Glutamatergic neuron (in vitro differentiated cells): Measurements from ENCODE around the gene PRMT2. TPM values are rescaled to one million over a fixed set of nuclear protein-coding genes. Genes with fewer than 3 reads are reported as not detected.
A peak's percentile ranks its signal among the peaks of the same experiment; 100 is the strongest.

Experiments
- DNase-seq: peaks from one replicate; pipeline ENCODE4 v3.0.0; 2022
- H3K27ac Mint-ChIP-seq: one replicate; pipeline ENCODE4 v1.8.0; 2020; ENCODE audit warnings: mild to moderate bottlenecking, mixed read lengths, inconsistent platforms; ENCODE audit not compliant: unreplicated experiment
- H3K27me3 Mint-ChIP-seq: one replicate; pipeline ENCODE4 v1.8.0; 2020; ENCODE audit warnings: mild to moderate bottlenecking, moderate library complexity, mixed read lengths, inconsistent platforms; ENCODE audit not compliant: unreplicated experiment
- H3K36me3 Mint-ChIP-seq: one replicate; pipeline ENCODE4 v1.8.0; 2020; ENCODE audit warnings: mild to moderate bottlenecking, mixed read lengths, inconsistent platforms; ENCODE audit not compliant: unreplicated experiment
- H3K4me1 Mint-ChIP-seq: one replicate; pipeline ENCODE4 v1.8.0; 2020; ENCODE audit warnings: mild to moderate bottlenecking, low read depth, mixed read lengths, inconsistent platforms; ENCODE audit not compliant: unreplicated experiment
- H3K4me3 Mint-ChIP-seq: one replicate; pipeline ENCODE4 v1.8.0; 2020; ENCODE audit warnings: mild to moderate bottlenecking, mixed read lengths, inconsistent platforms; ENCODE audit not compliant: unreplicated experiment
- H3K9me3 Mint-ChIP-seq: one replicate; pipeline ENCODE4 v1.8.0; 2020; ENCODE audit warnings: mild to moderate bottlenecking, moderate library complexity, mixed read lengths, inconsistent platforms; ENCODE audit not compliant: unreplicated experiment
- total RNA-seq: library from RNA; stranded (reverse); fragmentation: NEBNext Ultra II Directional; extraction: Animal tissue kit (Norgen Biotek cat#: 25700); gene quantifications from one replicate; pipeline ENCODE4 v1.2.1, GENCODE V29; 2021; ENCODE audit not compliant: unreplicated experiment
- TF ChIP-seq, protein P1 (sequence below): fragments of 200-600 bp; sonication (generic); IDR thresholded peaks from one replicate; pipeline ENCODE4 v1.5.0; 2021; ENCODE audit not compliant: partially characterized antibody, unreplicated experiment

The PRMT2 gene
- total RNA-seq, 1 donor from 2014 or later = 124 TPM

GRCh38 chr21:46604329-46604974 lies 31.0 kb upstream of the PRMT2 start:
- no peak overlapping the region for H3K27ac Mint-ChIP-seq
- TF ChIP-seq, protein P1, sequence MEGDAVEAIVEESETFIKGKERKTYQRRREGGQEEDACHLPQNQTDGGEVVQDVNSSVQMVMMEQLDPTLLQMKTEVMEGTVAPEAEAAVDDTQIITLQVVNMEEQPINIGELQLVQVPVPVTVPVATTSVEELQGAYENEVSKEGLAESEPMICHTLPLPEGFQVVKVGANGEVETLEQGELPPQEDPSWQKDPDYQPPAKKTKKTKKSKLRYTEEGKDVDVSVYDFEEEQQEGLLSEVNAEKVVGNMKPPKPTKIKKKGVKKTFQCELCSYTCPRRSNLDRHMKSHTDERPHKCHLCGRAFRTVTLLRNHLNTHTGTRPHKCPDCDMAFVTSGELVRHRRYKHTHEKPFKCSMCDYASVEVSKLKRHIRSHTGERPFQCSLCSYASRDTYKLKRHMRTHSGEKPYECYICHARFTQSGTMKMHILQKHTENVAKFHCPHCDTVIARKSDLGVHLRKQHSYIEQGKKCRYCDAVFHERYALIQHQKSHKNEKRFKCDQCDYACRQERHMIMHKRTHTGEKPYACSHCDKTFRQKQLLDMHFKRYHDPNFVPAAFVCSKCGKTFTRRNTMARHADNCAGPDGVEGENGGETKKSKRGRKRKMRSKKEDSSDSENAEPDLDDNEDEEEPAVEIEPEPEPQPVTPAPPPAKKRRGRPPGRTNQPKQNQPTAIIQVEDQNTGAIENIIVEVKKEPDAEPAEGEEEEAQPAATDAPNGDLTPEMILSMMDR = no peak
- no peak for DNase-seq
- H3K4me3 Mint-ChIP-seq = no peak overlapping the region
- H3K36me3 Mint-ChIP-seq = peaks cover 4% of the 10 kb centered on the region
- peaks cover under 1% of the 10 kb centered on the region for H3K9me3 Mint-ChIP-seq
- no peaks in the 10 kb centered on the region for H3K27me3 Mint-ChIP-seq
- H3K4me1 Mint-ChIP-seq = peaks cover 4% of the 10 kb centered on the region

DNA sequence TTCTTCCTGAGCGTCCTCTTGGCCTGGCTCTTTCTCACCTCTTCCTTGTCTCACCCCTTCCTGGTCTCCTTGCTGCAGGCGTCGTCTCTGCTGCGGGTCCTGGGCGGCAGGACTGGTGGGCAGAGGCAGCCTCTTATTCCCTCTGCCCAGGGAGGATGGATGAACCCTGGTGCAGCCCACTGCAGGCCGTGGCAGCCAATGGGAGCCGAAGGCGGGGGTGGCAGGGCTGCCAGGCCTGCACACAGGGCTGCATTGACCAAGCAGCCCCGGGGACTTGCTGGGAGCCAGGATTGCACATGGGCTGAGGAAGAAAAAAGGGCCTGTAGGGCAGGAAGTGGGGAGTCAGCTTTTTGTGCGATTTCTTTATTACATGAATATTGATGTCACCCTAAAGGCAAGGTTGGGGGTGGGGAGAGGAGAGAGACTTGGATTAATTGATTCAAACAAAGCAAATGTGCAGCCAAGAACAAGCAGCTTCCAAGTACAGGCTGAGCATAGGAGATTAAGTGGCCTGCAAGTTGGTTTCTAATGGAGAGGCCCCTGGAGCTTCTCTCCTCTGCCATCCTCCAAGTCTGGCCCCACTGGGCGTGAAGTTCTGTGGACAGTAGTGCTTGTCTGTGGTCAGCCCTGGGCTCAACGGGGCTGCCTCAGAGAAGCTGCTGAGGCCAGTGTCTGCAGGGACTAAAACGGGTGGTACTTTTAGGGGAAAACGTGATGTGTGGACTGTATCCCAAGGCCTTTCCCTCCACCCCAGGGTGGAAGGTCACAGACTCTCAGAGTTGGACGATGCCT lies 30.3 kb upstream of the PRMT2 start, which contains the start of gene S100B:
Gene S100B (minus strand): TSS at position 108 of the 792 bp plus-strand sequence. CDS start 2,667 bp downstream, outside the sequence.
- Mint-ChIP-seq H3K27me3 (no peaks in the 10 kb centered on the region), H3K4me1 (peaks cover 3% of the 10 kb centered on the region), H3K4me3 (no peak within 1 kb of the TSS), H3K27ac (no peak within 1 kb of the TSS), H3K36me3 (peaks cover 4% of the 10 kb centered on the region), H3K9me3 (peaks cover 2% of the 10 kb centered on the region)
- TF ChIP-seq, protein P1 = no peak
- peak; percentile 43 for DNase-seq

DNA sequence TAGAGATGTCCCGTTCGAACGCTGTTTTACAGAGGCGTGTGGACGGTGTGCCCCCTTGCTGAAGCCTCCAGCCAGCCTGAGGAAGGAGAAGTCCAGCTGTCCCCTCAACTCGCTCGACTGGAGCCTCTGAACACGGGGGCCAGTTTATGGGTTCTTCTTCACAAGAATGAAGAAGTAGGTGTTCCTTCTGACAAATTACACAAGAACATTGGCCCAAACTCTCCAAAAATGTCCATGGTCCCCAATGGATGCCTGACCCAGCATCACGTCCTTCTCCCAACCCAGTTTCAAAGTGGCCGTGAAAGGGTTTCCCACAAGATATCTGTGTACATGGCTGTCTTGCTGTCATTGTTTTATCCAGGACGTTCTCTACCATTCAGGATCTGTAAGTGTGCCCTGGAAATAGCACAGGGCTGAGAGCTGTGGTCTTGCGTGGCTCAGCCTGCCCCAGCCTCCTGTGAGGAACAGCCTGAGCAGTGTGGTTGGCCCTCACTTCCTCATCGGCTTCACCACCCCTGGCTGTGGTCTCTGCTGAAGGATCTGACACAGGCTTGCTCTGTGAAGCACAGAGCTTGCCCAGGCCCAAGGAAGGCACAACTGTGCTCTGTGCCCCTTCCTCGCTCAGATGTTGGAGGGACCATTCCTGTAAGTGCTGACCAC lies 29.6 kb upstream of the PRMT2 start:
- TF ChIP-seq, protein P1 = no peak
- no peak overlapping the region for H3K27ac Mint-ChIP-seq
- H3K9me3 Mint-ChIP-seq = peaks cover 3% of the 10 kb centered on the region
- peaks cover 7% of the 10 kb centered on the region for H3K36me3 Mint-ChIP-seq
- no peak for DNase-seq
- H3K27me3 Mint-ChIP-seq = no peaks in the 10 kb centered on the region
- no peak overlapping the region for H3K4me3 Mint-ChIP-seq
- peaks cover 3% of the 10 kb centered on the region for H3K4me1 Mint-ChIP-seq

DNA sequence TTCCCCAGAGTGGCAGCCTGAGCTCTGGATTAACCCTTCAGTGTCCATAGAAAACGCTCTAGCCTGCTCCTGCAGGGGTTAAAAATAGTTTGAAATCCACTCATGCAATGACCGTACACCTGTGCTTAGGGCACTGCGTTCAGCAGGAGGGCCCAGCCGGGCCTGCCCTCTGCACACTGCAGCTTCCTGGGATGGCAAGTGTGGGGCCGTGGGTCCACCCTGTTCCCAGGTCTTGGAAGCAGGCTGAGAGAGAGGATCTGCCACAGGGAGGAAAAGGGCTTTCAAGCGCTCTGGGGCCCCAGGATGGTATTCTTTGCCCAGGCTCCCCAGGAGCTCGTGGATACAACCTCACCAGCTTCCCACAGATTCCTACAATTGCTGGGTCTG lies 29.1 kb upstream of the PRMT2 start:
- DNase-seq = no peak

More for the DNA sequence above, 29.1 kb upstream of the PRMT2 start:
- TF ChIP-seq, protein P1 = no peak
- Mint-ChIP-seq H3K4me3 (no peak overlapping the region), H3K27me3 (no peaks in the 10 kb centered on the region), H3K9me3 (peaks cover 4% of the 10 kb centered on the region), H3K4me1 (peaks cover 3% of the 10 kb centered on the region), H3K27ac (no peak overlapping the region), H3K36me3 (peaks cover 8% of the 10 kb centered on the region)
